HG02642 (cell line): ENCODE measurements around the gene KIR3DL1.

Experiments used
- ATAC-seq: cut with Tn5 transposase; IDR thresholded peaks from one replicate; pipeline ENCODE4 v1.9.1; 2021; ENCODE audit warnings: mild to moderate bottlenecking; ENCODE audit not compliant: unreplicated experiment, poor library complexity

KIR3DL1 gene

GRCh38 chr19:54877471-54877870 lies 61.2 kb downstream of the KIR3DL1 start:
- ATAC-seq = no peak
